ENCODE data around the gene FCGBP.
"Not testable (repeated sequence)": the region's sequence is repeated elsewhere in the genome, so short reads cannot be mapped to it uniquely, and the experiment has no call there.

FCGBP gene

GRCh38 chr19:39890755-39891551, 43.5 kb downstream of the FCGBP start:
- DNase-seq = no peak

DNA sequence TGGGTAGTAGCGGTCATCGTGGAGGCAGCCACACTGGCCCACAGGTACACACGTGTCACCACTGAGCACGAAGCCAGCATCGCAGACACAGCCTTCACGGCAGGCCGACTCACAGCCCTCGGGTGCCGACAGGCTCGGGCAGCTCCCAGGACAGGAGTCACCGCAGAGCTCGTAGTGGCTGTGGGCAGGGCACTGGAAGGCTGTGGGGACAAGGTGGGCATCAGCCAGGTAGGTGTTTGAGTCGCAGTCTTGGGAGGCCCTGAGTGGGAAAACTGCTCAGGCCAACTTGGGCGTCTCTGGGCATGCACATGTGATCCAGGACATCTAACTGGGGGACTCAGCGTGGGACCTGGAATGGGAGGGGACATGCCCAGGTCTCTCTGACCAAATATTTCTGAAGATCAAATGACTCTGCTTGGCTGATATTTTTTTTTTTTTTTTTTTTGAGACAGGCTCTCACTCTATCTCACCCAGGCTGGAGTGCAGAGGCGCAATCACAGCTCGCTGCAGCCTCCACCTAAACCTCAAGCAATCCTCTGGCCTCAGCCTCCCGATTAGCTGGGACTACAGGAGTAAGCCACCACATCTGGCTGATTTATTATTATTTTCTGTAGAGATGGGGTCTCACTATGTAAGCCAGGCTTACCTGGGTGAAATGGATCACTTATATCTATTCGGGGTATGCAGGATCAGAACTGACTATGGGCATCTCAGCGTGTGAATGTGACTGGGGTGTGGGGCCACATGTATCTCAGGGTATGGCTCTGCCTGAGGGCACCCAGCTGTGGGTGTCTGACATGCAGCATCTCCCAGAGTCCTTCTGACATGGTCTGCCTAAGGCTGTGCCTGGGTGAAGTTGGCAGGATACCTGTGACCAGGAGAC, 44.3 kb downstream of the FCGBP start:
- not testable (repeated sequence) for DNase-seq

DNA sequence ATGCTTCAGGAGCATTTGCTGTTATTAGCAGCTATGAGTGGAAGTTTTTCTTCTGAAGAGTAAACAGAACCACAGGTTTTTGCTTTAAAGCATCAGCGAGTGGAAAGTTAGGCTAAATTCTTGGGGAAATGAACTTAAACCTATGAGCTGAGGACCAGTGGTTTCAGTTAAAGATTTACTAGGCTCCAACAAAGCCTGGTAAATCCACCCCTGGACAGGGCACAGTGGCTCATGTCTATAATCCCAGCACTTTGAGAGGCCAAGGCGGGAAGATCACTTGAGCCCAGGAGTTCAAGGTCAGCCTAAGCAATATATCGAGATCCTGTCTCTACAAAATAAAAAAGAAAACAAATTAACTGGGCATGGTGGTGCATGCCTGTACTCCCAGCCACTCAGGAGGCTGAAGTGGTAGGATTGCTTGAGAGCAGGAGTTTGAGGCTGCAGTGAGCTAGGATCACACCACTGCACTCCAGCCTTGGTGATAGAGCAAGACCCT, 46.9 kb downstream of the FCGBP start:
- not testable (repeated sequence) for DNase-seq

GRCh38 chr19:39885821-39886554, 48.4 kb downstream of the FCGBP start:
- not testable (repeated sequence) for DNase-seq

- DNase-seq = not testable (repeated sequence)
These were observed 49.7 kb downstream of the FCGBP start for GRCh38 chr19:39884721-39885120.

All from suppressor macrophage (primary cell).